Upper lobe of right lung (tissue), 1 donor: ENCODE data around the gene SPINK7. TPM values are rescaled to one million over a fixed set of nuclear protein-coding genes. Genes with fewer than 3 reads are reported as not detected.

Experiments used
- ATAC-seq: fragments of 200-7000 bp; cut with Tn5 transposase; one replicate; pipeline ENCODE4 v1.9.1; 2020; ENCODE audit warnings: mild to moderate bottlenecking, moderate library complexity
- DNase-seq: peaks from one replicate; pipeline ENCODE4 v3.0.0-alpha.2; 2020
- H3K27ac ChIP-seq: fragments of 200-600 bp; one replicate; pipeline ENCODE4 v1.8.0; 2022
- H3K27me3 ChIP-seq: fragments of 200-600 bp; one replicate; pipeline ENCODE4 v1.8.0; 2022; ENCODE audit warnings: mild to moderate bottlenecking
- H3K36me3 ChIP-seq: fragments of 200-600 bp; one replicate; pipeline ENCODE4 v1.8.0; 2022
- H3K4me1 ChIP-seq: fragments of 200-600 bp; one replicate; pipeline ENCODE4 v1.8.0; 2022
- H3K4me3 ChIP-seq: fragments of 200-600 bp; one replicate; pipeline ENCODE4 v1.8.0; 2022; ENCODE audit warnings: mild to moderate bottlenecking
- H3K9me3 ChIP-seq: fragments of 200-600 bp; one replicate; pipeline ENCODE4 v1.8.0; 2022
- CTCF ChIP-seq: fragments of 200-600 bp; IDR thresholded peaks from one replicate; pipeline ENCODE4 v1.8.0; 2022; ENCODE audit warnings: antibody characterized with exemption
- intact Hi-C: fragments of 100-400 bp; cut with DNase I; formaldehyde crosslinking; loops from one replicate; pipeline ENCODE4 v1.11.0; 2022
- total RNA-seq: library from RNA; stranded (reverse); fragmentation: NEBNext Ultra II Directional; extraction: Animal tissue kit (Norgen Biotek cat#: 25700); gene quantifications from one replicate; pipeline ENCODE4 v1.2.1, GENCODE V29; 2021
- donor health status: DM: no; HTN: yes; CAD: no; lungs with severe emphysema.

SPINK7 gene
- total RNA-seq, 1 donor from 2014 or later, result not detected

- intact Hi-C loops, result no loop called here
Measured at GRCh38 chr5:148353634-148354033, 41.4 kb downstream of the SPINK7 start.

GRCh38 chr5:148364343-148364742 lies 52.1 kb downstream of the SPINK7 start:
- no peak for TF ChIP-seq CTCF
- ATAC-seq (no peak), DNase-seq (no peak)
- no peak overlapping the region for H3K4me3 ChIP-seq
- no peaks in the 10 kb centered on the region for H3K4me1 ChIP-seq
- no peaks in the 10 kb centered on the region for H3K9me3 ChIP-seq
- no peaks in the 10 kb centered on the region for H3K27me3 ChIP-seq
- H3K36me3 ChIP-seq, result no peaks in the 10 kb centered on the region
- intact Hi-C loops, result no loop called here
- no peak overlapping the region for H3K27ac ChIP-seq

More at GRCh38 chr5:148353634-148354033, 41.4 kb downstream of the SPINK7 start:
- TF ChIP-seq CTCF, result no peak
- H3K27ac ChIP-seq, result no peak overlapping the region
- DNase-seq, result no peak
- H3K27me3 ChIP-seq, result no peaks in the 10 kb centered on the region
- ATAC-seq, result no peak
- no peak overlapping the region for H3K4me3 ChIP-seq
- no peaks in the 10 kb centered on the region for H3K9me3 ChIP-seq
- no peaks in the 10 kb centered on the region for H3K36me3 ChIP-seq
- no peaks in the 10 kb centered on the region for H3K4me1 ChIP-seq

Other genes starting within 250 kb of the SPINK7 start
- 3.2 TPM for gene SPINK5, start 248.4 kb upstream of the SPINK7 start, total RNA-seq
- not detected for gene SPINK14, start 143.9 kb upstream of the SPINK7 start, total RNA-seq
- gene SPINK6, start 109.4 kb upstream of the SPINK7 start, total RNA-seq, result not detected
- not detected for gene MARCOL, start 73.9 kb upstream of the SPINK7 start, total RNA-seq
- not detected for gene SPINK13, start 43.6 kb upstream of the SPINK7 start, total RNA-seq
- not detected for gene SPINK9, start 23.1 kb downstream of the SPINK7 start, total RNA-seq
- gene FBXO38, start 71.5 kb downstream of the SPINK7 start, total RNA-seq, result 67.1 TPM